ENCODE measurements around the gene CTDSPL.

Gene CTDSPL

GRCh38 chr3:37993460-37993819 is 131.8 kb downstream of the CTDSPL start:
- H3K27ac ChIP-seq (ENCODE audit: extremely low read depth, low read depth, low read length): no peak overlapping the region
- CTCF ChIA-PET: no interaction called here

GRCh38 chr3:37993820-37994638 is 132.3 kb downstream of the CTDSPL start:
- Histone ChIP-seq H3K4me1 (ENCODE audit: control insufficient read depth, insufficient read depth, low read length) (no peaks in the 10 kb centered on the region), H3K4me3 (ENCODE audit: low read depth, low read length) (peak overlapping the region; percentile 10; the same call in 1 of the 2 replicates), H3K27ac (ENCODE audit: extremely low read depth, low read depth, low read length) (no peak overlapping the region), H3K36me3 (ENCODE audit: control insufficient read depth in 2 of 2, insufficient read depth in 1 of 2, low read length in 2 of 2) (no peaks in the 10 kb centered on the region), H3K9me3 (ENCODE audit: control insufficient read depth, insufficient read depth, low read depth, low read length) (no peaks in the 10 kb centered on the region)
- ChIA-PET CTCF (no interaction called here), POLR2A (no interaction called here)
- TF ChIP-seq OVOL3 (tag by site-specific recombination; IDR thresholded peaks at IDR 0.05) (no peak), ZFP41 (tag by site-specific recombination; IDR thresholded peaks at IDR 0.05; ENCODE audit: borderline replicate concordance) (no peak), ZNF600 (tag by site-specific recombination; IDR thresholded peaks at IDR 0.05) (no peak), ZNF121 (tag by site-specific recombination; IDR thresholded peaks at IDR 0.05) (no peak), GLIS2 (tag by site-specific recombination; IDR thresholded peaks at IDR 0.05) (no peak), ZNF37A (tag by site-specific recombination; IDR thresholded peaks at IDR 0.05) (no peak), KLF8 (tag by site-specific recombination; IDR thresholded peaks at IDR 0.05) (no peak), ZSCAN18 (tag by site-specific recombination; IDR thresholded peaks at IDR 0.05) (no peak), ZBTB48 (tag by site-specific recombination; IDR thresholded peaks at IDR 0.05) (no peak), ZSCAN30 (tag by site-specific recombination; IDR thresholded peaks at IDR 0.05) (no peak), ZNF140 (tag by site-specific recombination; IDR thresholded peaks at IDR 0.05) (no peak), ZNF555 (tag by site-specific recombination; conservative IDR thresholded peaks at IDR 0.05) (no peak), HIC1 (tag by site-specific recombination; IDR thresholded peaks at IDR 0.05) (no peak), SCRT1 (tag by site-specific recombination; IDR thresholded peaks at IDR 0.05; ENCODE audit: borderline replicate concordance) (no peak)

More at GRCh38 chr3:37993460-37993819, 131.8 kb downstream of the CTDSPL start:
- POLR2A ChIA-PET: no interaction called here
- no peak for TF ChIP-seq KLF10 (tag by site-specific recombination; IDR thresholded peaks at IDR 0.05)
- TF ChIP-seq ZNF23 (tag by site-specific recombination; IDR thresholded peaks at IDR 0.05; ENCODE audit: borderline replicate concordance): no peak
- TF ChIP-seq ZNF121 (tag by site-specific recombination; IDR thresholded peaks at IDR 0.05): no peak
- no peak for TF ChIP-seq ZNF596 (tag by site-specific recombination; IDR thresholded peaks at IDR 0.05)
- TF ChIP-seq YY2 (tag by site-specific recombination; IDR thresholded peaks at IDR 0.05): no peak
- TF ChIP-seq ZNF626 (tag by site-specific recombination; IDR thresholded peaks at IDR 0.05): no peak
- no peak overlapping the region for H3K4me3 ChIP-seq (ENCODE audit: low read depth, low read length)
- H3K4me1 ChIP-seq (ENCODE audit: control insufficient read depth, insufficient read depth, low read length): no peaks in the 10 kb centered on the region
- no peaks in the 10 kb centered on the region for H3K36me3 ChIP-seq (ENCODE audit: control insufficient read depth in 2 of 2, insufficient read depth in 1 of 2, low read length in 2 of 2)
- H3K9me3 ChIP-seq (ENCODE audit: control insufficient read depth, insufficient read depth, low read depth, low read length): no peaks in the 10 kb centered on the region

- Histone ChIP-seq H3K9me3 (ENCODE audit: control insufficient read depth, insufficient read depth, low read depth, low read length) (no peaks in the 10 kb centered on the region), H3K27ac (ENCODE audit: extremely low read depth, low read depth, low read length) (no peak overlapping the region), H3K4me1 (ENCODE audit: control insufficient read depth, insufficient read depth, low read length) (no peaks in the 10 kb centered on the region), H3K4me3 (ENCODE audit: low read depth, low read length) (no peak overlapping the region), H3K36me3 (ENCODE audit: control insufficient read depth in 2 of 2, insufficient read depth in 1 of 2, low read length in 2 of 2) (peaks cover 0 to 4% of the 10 kb centered on the region in 2 experiments; a peak in 1 of 3 replicates)
- ChIA-PET CTCF (no interaction called here), POLR2A (no interaction called here)
- no peak for TF ChIP-seq GFI1B (tag by site-specific recombination; IDR thresholded peaks at IDR 0.05)
- no peak for TF ChIP-seq ZFP69B (tag by site-specific recombination; IDR thresholded peaks at IDR 0.05)
Measured at GRCh38 chr3:37994639-37994972, 132.9 kb downstream of the CTDSPL start.
